Ishikawa (cell line): Measurements from ENCODE around the gene CCNI.

Experiments
- CREB1 ChIP-seq: IDR thresholded peaks from 2 replicates; pipeline ENCODE4 v1.6.1; 2012; ENCODE audit warnings: low read depth
- EGR1 ChIP-seq: IDR thresholded peaks from 2 replicates; pipeline ENCODE4 v1.6.1; 2012
- EP300 ChIP-seq: IDR thresholded peaks from 2 replicates; pipeline ENCODE4 v1.6.1; 2012; ENCODE audit warnings: borderline replicate concordance
- FOXM1 ChIP-seq: IDR thresholded peaks from 2 replicates; pipeline ENCODE4 v1.6.1; 2012; ENCODE audit warnings: low read depth, borderline replicate concordance
- RAD21 ChIP-seq: IDR thresholded peaks from 2 replicates; pipeline ENCODE4 v1.6.1; 2012; ENCODE audit warnings: low read depth
- TAF1 ChIP-seq: IDR thresholded peaks from 2 replicates; pipeline ENCODE4 v1.6.1; 2012; ENCODE audit warnings: low read depth, mild to moderate bottlenecking
- TEAD4 ChIP-seq: IDR thresholded peaks from 2 replicates; pipeline ENCODE4 v1.6.1; 2012
- YY1 ChIP-seq: IDR thresholded peaks from 2 replicates; pipeline ENCODE4 v1.6.1; 2012; ENCODE audit warnings: low read depth

GRCh38 chr4:77001907-77002306 is 73.9 kb downstream of the CCNI start:
- TF ChIP-seq YY1 (no peak), RAD21 (no peak), FOXM1 (no peak), EP300 (no peak), EGR1 (no peak), TAF1 (no peak), CREB1 (no peak), TEAD4 (no peak)
